ENCODE measurements around the gene CDR2L.
"Not testable (repeated sequence)": the region's sequence is repeated elsewhere in the genome, so short reads cannot be mapped to it uniquely, and the experiment has no call there.

CDR2L gene

DNA sequence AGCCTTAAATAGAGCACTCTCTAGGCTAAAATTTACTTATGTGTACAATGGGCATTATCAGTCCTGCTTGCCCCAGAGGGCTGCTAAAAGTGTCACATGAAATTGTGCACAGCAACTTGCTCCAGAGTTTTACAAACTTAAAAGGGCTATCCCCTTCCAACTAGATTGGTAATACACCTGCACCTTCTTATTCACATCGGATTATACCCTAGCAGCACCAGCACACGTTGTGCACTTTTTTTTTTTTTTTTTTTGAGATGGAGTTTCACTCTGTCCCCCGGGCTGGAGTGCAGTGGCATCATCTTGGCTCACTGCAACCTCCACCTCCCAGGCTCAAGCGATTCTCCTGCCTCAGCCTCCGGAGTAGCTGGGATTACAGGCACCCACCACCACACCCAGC lies 56.4 kb downstream of the CDR2L start:
- not testable (repeated sequence) for H3K9ac ChIP-seq (ENCODE audit: low read depth, low read length); H3K9me3 ChIP-seq (ENCODE audit: control insufficient read depth, insufficient read depth, low read length)
- Histone ChIP-seq H3K36me3 (ENCODE audit: insufficient read depth, low read length) (peaks cover 21% of the 10 kb centered on the region; the same call in 1 of the 2 replicates), H3K4me1 (ENCODE audit: insufficient read depth, low read length) (peaks cover 13% of the 10 kb centered on the region)

DNA sequence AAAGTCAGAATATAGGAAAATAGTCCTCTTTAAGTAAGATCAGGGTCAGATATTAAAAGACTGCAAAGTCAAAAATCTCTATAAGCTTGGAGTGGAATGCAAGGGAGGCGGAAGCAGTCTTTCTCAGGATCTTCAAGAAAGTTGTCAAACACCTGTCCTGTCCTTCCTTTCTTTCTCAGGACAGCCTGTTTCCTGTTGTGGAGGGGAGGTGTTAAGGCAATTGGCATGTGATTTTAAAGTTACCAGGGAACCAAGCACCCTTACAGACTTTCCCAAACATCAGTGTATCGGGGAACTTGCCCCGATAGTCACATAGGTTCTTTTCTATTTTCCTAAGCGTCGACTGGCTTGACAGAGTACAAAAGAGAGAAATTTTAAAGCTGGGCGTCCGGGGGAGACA lies 57.3 kb downstream of the CDR2L start:
- Histone ChIP-seq H3K36me3 (ENCODE audit: insufficient read depth, low read length) (peaks cover 22% of the 10 kb centered on the region; the same call in 1 of the 2 replicates), H3K9ac (ENCODE audit: low read depth, low read length) (peak overlapping the region; percentile 37), H3K4me1 (ENCODE audit: insufficient read depth, low read length) (peaks cover 13% of the 10 kb centered on the region), H3K9me3 (ENCODE audit: control insufficient read depth, insufficient read depth, low read length) (no peaks in the 10 kb centered on the region)

GRCh38 chr17:75045946-75046406 lies 58.5 kb downstream of the CDR2L start:
- H3K9me3 ChIP-seq (ENCODE audit: control insufficient read depth, insufficient read depth, low read length): not testable (repeated sequence)
- peaks cover 19% of the 10 kb centered on the region; the same call in 1 of the 2 replicates for H3K36me3 ChIP-seq (ENCODE audit: insufficient read depth, low read length)
- peaks cover 13% of the 10 kb centered on the region for H3K4me1 ChIP-seq (ENCODE audit: insufficient read depth, low read length)
- H3K9ac ChIP-seq (ENCODE audit: low read depth, low read length): peak overlapping the region; percentile 85

DNA sequence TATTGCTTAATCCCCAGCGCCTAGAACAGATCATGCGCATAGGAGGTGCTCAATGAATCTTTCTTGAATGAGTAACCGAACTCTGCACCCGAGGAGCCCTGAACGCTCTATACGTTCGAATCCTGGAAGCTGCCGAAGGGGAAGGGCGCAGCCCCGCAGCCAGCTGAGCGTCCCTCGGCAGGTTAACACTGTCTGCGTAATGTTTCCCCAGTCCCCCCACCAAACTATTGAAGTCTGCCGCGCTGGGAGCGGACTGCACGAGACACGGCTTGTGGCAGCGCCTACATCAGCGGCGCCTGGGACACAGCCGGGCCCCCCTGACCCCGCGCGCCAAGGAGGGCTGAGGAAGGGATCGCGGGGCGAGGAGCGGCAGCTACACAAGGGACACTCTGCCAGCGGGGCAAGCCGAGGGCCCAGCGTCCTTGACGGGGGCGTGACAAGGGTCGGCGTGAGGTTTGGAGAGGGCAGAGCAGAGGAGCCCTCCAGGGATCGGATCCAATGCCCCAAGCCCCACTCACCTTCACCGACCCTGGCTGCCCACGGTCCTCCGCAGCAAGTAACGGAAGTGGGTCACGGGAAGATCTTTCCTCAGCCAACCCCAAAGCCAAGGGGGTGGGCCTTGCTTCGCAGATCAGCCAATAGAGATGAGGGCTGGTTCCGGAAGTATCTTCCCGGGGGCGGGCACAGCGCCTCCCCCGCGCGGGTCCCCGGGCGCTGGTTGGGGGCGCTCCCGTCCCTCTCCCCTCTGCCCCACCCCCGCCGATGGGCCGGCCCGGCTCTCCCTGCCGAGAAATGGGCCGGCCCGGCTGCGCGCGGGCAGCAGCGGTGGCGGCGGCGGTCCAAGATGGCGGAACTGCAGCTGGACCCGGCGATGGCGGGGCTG lies 59.2 kb downstream of the CDR2L start, which contains the start of the genes ATP5PD and KCTD2:
ATP5PD (minus strand) TSS at position 563 of the 883 bp plus-strand sequence. CDS start 4,319 bp downstream, outside the sequence.
KCTD2 (plus strand) TSS at position 819 of the 883 bp plus-strand sequence; CDS start at position 845, 26 bp downstream.
- Histone ChIP-seq H3K9me3 (ENCODE audit: control insufficient read depth, insufficient read depth, low read length) (no peaks in the 10 kb centered on the region), H3K4me1 (ENCODE audit: insufficient read depth, low read length) (peaks cover 13% of the 10 kb centered on the region), H3K36me3 (ENCODE audit: insufficient read depth, low read length) (peaks cover 21% of the 10 kb centered on the region), H3K9ac (ENCODE audit: low read depth, low read length) (peak within 1 kb of the TSS; percentile 85)

GRCh38 chr17:75047398-75048098 lies 60.1 kb downstream of the CDR2L start:
- Histone ChIP-seq H3K36me3 (ENCODE audit: insufficient read depth, low read length) (peaks cover 22% of the 10 kb centered on the region), H3K9ac (ENCODE audit: low read depth, low read length) (peak overlapping the region; percentile 85), H3K4me1 (ENCODE audit: insufficient read depth, low read length) (peaks cover 5% of the 10 kb centered on the region; the same call in 1 of the 2 replicates), H3K9me3 (ENCODE audit: control insufficient read depth, insufficient read depth, low read length) (no peaks in the 10 kb centered on the region)

- peak overlapping the region; percentile 85 for H3K9ac ChIP-seq (ENCODE audit: low read depth, low read length)
- H3K9me3 ChIP-seq (ENCODE audit: control insufficient read depth, insufficient read depth, low read length): no peaks in the 10 kb centered on the region
- peaks cover 5% of the 10 kb centered on the region; the same call in 1 of the 2 replicates for H3K4me1 ChIP-seq (ENCODE audit: insufficient read depth, low read length)
- H3K36me3 ChIP-seq (ENCODE audit: insufficient read depth, low read length): peaks cover 27% of the 10 kb centered on the region
These were observed 60.9 kb downstream of the CDR2L start for GRCh38 chr17:75048249-75048878.

- H3K36me3 ChIP-seq (ENCODE audit: insufficient read depth, low read length): peaks cover 27% of the 10 kb centered on the region
- H3K9ac ChIP-seq (ENCODE audit: low read depth, low read length): no peak overlapping the region
- H3K4me1 ChIP-seq (ENCODE audit: insufficient read depth, low read length): no peaks in the 10 kb centered on the region; the same call in 1 of the 2 replicates
- no peaks in the 10 kb centered on the region for H3K9me3 ChIP-seq (ENCODE audit: control insufficient read depth, insufficient read depth, low read length)
These were observed 61.6 kb downstream of the CDR2L start for GRCh38 chr17:75049057-75049456.

GRCh38 chr17:75049706-75050105 lies 62.3 kb downstream of the CDR2L start:
- Histone ChIP-seq H3K36me3 (ENCODE audit: insufficient read depth, low read length) (peaks cover 31% of the 10 kb centered on the region), H3K4me1 (ENCODE audit: insufficient read depth, low read length) (no peaks in the 10 kb centered on the region; the same call in 1 of the 2 replicates), H3K9me3 (ENCODE audit: control insufficient read depth, insufficient read depth, low read length) (no peaks in the 10 kb centered on the region), H3K9ac (ENCODE audit: low read depth, low read length) (no peak overlapping the region)

- no peaks in the 10 kb centered on the region for H3K9me3 ChIP-seq (ENCODE audit: control insufficient read depth, insufficient read depth, low read length)
- H3K36me3 ChIP-seq (ENCODE audit: insufficient read depth, low read length): peaks cover 34% of the 10 kb centered on the region
- H3K4me1 ChIP-seq (ENCODE audit: insufficient read depth, low read length): no peaks in the 10 kb centered on the region; the same call in 1 of the 2 replicates
- H3K9ac ChIP-seq (ENCODE audit: low read depth, low read length): no peak overlapping the region
These were observed 64.5 kb downstream of the CDR2L start for GRCh38 chr17:75051941-75052340.
